Activated T-cell treated with anti-CD3 and anti-CD28 coated beads for 4 hours (primary cell): ENCODE results near the gene GRIN2A.

Experiments used
- DNase-seq: peaks from one replicate; pipeline ENCODE4 v3.0.0-alpha.2; 2020

Gene GRIN2A

DNA sequence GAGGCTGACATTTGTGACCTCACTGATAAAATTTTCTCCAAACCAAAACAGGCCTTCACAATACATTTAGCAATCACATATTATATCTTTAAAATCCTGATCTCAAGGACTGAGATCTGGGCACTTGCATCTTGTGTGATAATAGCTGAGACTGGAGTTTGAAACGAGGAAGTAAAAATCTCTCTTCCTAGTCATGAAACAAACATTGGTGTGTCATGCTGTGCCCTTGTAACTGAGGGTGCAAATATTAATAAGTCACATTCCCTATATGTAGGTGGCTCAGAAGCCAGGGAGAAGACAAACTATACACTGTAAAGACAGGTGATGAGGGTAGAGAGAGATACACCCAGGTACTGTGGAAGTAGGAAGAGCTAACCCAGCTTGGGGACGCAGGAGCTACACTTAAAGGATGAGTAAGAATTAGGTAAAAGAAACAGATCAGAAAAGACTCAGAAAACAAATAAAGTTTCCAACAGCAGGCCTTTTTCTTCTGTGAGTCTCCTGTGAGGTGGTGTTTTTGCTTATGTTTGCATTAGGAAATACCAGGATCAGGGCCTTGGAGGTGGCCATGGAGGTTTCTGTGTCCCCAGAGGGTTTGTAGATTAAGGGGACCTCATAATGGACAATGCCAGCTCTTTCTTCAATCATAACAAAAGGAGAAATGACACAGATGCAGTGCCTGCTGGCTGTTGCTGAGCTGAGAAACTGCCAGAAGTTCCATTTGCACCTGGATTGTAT is 335.7 kb downstream of the GRIN2A start:
- no peak for DNase-seq

GRCh38 chr16:9845661-9846361 is 336.4 kb downstream of the GRIN2A start:
- DNase-seq, result no peak

- no peak for DNase-seq
Measured at GRCh38 chr16:9844361-9844760, 337.9 kb downstream of the GRIN2A start.

- no peak for DNase-seq
Measured at GRCh38 chr16:9843424-9844018, 338.7 kb downstream of the GRIN2A start.

- DNase-seq, result no peak
Measured at GRCh38 chr16:9840761-9841665, 341.2 kb downstream of the GRIN2A start.

DNA sequence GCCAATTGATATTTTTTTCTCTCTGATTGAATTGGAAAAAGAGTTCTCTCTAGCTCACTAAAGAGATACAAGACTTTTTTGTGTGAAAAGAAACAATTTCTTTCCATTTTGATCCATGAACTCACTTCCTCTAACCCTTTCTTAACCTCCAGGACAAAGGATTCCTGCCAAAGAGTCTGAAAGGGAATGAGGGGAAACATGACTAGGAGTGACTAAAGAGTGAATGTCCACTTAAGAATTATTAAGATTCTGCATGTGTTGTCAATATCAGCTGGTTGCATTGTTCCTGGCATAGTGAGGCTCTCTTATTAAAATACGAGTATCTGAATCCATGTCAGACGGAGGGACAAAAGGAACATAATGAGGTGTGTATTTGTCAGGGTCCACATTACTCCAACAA is 344.7 kb downstream of the GRIN2A start:
- DNase-seq, result no peak

DNA sequence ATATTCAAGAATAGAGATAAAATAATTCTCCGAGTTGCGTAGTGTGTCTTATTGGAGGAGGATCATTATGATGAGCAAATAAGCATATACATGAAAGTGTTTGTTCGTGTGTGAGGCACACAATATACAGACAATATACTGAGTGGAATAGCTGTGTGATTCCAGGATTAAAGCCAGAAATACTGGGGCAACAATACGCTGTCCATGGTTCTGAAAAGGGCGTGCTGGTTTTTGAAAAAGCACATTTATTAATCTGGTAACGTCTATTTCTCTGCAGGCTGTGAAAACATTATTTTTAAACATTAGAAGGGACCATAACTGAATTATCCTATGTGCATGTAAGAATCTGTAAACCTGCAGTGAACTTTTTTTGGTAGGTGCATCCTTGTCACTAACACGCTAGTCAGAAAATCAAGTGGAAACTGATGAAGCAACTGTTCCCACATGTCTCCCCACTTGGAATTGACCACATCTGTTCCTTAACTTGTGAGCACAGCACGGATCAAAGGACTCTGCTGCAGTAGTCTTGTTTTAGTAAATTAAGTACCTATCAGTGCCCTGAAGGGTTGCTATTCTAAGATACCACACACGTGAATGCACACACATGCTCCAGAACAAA is 346.0 kb downstream of the GRIN2A start:
- no peak for DNase-seq

GRCh38 chr16:9827062-9827752 is 355.0 kb downstream of the GRIN2A start:
- DNase-seq, result no peak

DNA sequence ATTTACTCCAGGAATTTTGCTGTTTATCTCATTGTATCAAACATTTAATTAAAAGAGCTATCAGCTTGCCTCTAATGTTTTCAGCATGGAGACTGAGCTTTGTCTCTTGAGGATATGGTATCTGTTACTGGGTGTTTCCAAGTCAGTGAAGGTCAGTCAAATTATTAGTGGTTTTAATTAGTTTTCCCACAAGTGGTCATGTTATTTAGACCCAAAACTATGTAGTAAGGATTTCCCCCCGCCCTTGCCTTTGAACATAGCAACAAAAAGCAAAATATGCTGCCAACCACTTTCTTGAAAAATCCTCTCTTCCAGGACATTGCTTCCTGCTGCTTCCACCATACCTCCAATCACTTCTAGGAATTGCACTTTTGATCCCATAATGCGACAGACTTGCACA is 355.6 kb downstream of the GRIN2A start:
- no peak for DNase-seq

DNA sequence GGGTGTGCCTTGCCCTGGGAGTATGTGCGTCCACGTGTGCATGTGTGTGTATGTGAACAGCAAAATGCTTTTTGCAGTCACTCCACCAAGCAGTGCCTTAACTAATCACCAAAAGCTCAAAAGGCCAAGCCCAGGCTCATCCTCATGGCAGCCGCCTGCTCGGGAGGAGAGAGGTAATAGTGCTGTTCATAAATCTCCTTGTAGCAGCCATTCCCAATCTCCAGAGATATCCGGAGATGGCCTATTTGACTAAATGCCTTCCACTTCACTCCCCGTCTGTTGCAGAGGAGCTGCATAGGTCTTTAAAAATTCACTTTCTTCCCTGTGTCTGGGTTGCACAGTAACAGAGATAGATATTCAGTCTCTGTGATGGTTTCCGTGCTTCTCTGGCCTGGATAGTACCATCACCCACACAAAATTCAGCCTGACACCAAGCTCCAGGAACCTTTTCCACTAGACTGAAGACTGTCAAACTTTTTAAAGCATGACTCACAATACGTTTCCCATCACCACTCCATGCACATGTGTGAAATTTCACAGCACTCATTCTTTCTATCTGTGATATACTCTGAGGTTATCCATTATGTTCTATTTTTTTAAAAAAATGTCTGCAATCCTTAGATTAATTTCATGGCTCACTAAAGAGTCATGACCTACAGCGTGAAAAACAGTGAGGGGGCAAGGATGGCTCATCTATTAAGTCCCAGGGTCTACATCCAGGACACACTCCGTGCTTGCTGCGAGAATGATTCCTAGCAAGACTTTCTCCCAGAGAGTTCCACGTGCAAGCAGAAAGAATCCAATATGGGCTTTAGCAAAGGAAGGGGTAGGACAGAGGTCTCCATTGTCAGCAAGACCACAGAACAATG is 357.8 kb downstream of the GRIN2A start:
- DNase-seq, result no peak

DNA sequence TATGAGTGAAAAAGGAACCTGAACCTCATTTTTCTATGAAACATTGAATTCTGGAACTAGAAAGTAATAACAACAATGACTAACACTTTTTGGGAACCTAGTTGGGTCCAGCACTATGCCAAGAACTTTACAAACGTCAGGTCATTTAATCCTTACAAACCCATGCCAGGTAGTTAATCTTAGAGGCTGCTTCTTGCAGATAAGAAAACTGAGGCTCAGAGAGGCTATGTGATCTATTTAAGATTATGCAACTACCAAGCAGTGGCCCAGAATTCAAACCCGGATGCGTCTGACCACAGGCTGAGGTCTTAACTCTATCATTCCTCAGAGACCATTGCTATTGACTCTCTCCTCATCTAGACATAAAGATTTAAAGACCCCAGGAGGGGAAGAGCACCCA is 358.7 kb downstream of the GRIN2A start:
- DNase-seq, result no peak

DNA sequence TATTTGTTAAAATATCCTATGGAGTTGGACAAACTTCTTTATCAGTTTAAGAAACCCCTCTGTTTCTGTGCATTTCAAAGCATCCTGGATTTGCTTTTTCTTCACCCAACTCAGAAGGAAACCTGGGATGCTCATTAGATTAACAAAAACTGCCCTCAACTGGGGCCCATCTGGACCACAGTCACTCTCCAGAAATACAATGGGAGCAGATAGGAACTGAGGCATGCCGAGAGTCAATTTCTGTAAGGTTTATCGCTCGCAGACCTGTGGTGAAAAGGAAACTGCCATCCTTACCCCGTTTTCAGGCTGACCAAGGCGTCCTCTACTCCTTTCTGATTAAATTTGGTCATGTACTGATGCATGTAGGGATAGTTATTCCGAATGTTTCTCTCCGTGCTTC is 360.3 kb downstream of the GRIN2A start:
- DNase-seq, result no peak

DNA sequence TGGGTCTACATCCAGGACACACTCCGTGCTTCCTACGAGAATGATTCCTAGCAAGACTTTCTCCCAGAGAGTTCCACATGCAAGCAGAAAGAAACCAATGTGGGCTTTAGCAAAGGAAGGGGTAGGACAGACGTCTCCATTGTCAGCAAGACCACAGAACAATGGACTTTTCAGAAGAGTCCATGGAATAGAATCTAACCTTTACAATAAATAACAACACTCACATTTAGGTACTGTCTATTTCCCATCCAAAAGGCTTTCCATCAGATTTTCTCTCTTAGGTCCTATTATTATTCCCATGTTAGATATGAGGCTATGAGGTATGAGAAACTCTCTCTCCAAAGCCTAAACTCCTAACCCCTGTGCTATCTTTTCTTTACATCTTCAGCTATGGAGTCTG is 360.9 kb downstream of the GRIN2A start:
- no peak for DNase-seq

GRCh38 chr16:9820476-9821246 is 361.6 kb downstream of the GRIN2A start:
- no peak for DNase-seq

DNA sequence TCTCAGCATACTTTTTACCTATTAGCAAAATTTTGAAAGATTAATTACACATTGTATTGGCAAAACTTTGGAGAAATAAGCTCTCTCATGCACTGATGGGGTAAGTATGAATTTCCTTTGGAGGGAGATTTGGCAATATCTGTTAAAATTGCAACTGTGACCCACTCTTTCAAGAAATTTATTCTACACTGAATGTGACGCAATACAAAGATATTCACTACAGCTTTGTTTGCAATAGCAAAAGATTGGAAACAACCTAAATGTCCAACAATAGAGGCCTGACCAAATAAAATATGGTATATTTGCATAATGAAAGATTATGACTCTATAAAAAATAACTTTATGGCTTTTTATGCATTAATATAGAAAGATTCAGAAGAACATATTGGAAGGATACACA is 363.5 kb downstream of the GRIN2A start:
- no peak for DNase-seq

DNA sequence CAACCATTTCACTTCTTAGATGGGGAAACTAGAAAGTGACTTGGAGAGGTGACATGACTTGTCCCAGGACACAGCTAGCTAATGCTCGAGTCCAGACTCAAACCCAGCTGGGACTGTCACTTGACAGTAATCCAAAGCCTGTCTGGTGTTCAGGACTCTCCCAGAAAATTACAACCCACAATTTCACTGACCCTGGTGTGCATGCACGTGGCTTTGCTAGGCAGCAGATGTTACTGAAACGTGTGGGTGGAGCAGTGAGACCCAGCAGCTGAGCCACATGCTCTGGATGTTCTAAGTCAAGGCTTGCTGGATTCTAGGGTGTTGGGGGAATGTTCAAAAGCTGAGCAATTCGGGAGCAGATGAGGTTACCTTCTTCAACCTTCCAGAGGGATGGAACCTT is 364.6 kb downstream of the GRIN2A start:
- DNase-seq, result no peak

DNA sequence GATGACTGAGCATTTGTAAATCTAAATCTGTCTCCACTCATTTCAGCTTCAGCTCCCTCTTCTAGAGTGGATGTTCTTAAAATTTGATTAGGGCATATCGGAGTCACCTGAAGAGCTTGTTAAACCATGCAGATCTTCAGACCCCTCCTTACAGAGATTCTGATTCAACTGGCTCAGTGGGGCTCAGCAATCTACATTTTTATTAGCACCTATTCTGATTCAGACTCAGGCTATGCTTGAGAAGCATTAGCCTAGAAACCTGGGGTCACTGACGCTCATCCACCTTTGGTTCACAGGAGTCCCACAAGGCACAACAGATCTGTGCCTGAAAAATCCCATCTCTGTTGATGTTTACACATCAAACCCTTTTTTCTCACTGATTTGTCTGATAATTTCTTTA is 365.6 kb downstream of the GRIN2A start:
- no peak for DNase-seq

- no peak for DNase-seq
Measured at GRCh38 chr16:9813665-9814064, 368.6 kb downstream of the GRIN2A start.

- DNase-seq, result no peak
Measured at GRCh38 chr16:9808210-9808609, 374.0 kb downstream of the GRIN2A start.

DNA sequence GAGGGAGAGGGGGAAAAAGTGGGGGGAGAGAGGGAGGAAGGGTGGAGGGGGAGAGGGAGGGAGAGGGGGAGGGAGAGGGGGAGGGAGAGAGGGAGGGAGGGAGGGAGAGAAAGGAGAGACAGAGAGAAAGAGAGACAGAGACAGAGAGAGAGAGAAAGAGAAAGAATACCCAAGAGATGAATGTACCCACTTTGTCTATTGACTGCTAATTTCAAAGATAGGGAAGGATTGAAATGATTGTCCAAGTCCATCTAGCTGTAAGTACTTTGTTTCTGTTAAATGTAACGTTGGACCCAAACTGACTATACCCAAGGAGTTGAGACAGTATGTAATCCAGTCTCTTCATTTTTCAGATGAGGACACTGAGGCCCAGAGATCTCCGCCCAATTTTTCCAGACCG is 374.9 kb downstream of the GRIN2A start:
- DNase-seq, result no peak
